IMR-90 (cell line): ENCODE results near the gene ATP5PO. TPM values are rescaled to one million over a fixed set of nuclear protein-coding genes. Genes with fewer than 3 reads are reported as not detected.
A peak's percentile ranks its signal among the peaks of the same experiment; 100 is the strongest.
"Not testable (repeated sequence)": the region's sequence is repeated elsewhere in the genome, so short reads cannot be mapped to it uniquely, and the experiment has no call there.

Experiments
- ATAC-seq: fragments of 200-7000 bp; cut with Tn5 transposase; 2 replicates; pipeline ENCODE4 v1.9.1; 2020; ENCODE audit warnings: low read depth, mild to moderate bottlenecking, moderate library complexity
- BruUV-seq: library from RNA; stranded (reverse); fragments of 400-500 nt; replicated peaks from 2 replicates; lab custom pipeline; 2021; lab: Mats Ljungman, UMichigan
- CTCF ChIA-PET: fragments of 300-600 bp; formaldehyde crosslinking; extraction: SDS; loops from one replicate; lab custom pipeline; 2021; ENCODE audit warnings: antibody characterized with exemption; lab: Yijun Ruan, JAX
- POLR2A ChIA-PET: fragments of 300-600 bp; sonication (Branson Sonifier 250); formaldehyde crosslinking; loops from one replicate; lab custom pipeline; 2022; ENCODE audit warnings: antibody characterized with exemption; ENCODE audit not compliant: unreplicated experiment; lab: Charles Lee
- DNase-seq: peaks from one replicate; pipeline ENCODE4 v3.0.0; 2013
- H2AFZ ChIP-seq: replicated peaks from 2 replicates; pipeline ENCODE3; 2013; ENCODE audit warnings: low read length, mild to moderate bottlenecking; ENCODE audit not compliant: poor library complexity
- H2AK5ac ChIP-seq: 2 replicates; pipeline ENCODE4 v1.6.1; 2013; ENCODE audit warnings: low read depth, low read length, inconsistent platforms
- H2AK9ac ChIP-seq: replicated peaks from 2 replicates; pipeline ENCODE3; 2013; ENCODE audit warnings: mild to moderate bottlenecking, low read depth, low read length, moderate library complexity; ENCODE audit not compliant: poor library complexity
- H2BK120ac ChIP-seq: 2 replicates; pipeline ENCODE4 v1.6.1; 2013; ENCODE audit warnings: low read depth, low read length, inconsistent platforms
- H2BK15ac ChIP-seq: 3 replicates; pipeline ENCODE4 v1.6.1; 2013; ENCODE audit warnings: low read depth, low read length, inconsistent platforms
- H2BK20ac ChIP-seq: 2 replicates; pipeline ENCODE4 v1.6.1; 2013; ENCODE audit warnings: low read depth, mild to moderate bottlenecking, inconsistent platforms, low read length, moderate library complexity
- H2BK5ac ChIP-seq: 2 replicates; pipeline ENCODE4 v1.6.1; 2013; ENCODE audit warnings: mild to moderate bottlenecking, low read depth, low read length, inconsistent platforms; ENCODE audit not compliant: poor library complexity, severe bottlenecking
- H3K14ac ChIP-seq: replicated peaks from 2 replicates; pipeline ENCODE4 v1.6.1; 2013; ENCODE audit warnings: low read depth, low read length, inconsistent platforms
- H3K18ac ChIP-seq: 2 replicates; pipeline ENCODE4 v1.6.1; 2013; ENCODE audit warnings: low read depth, low read length, control low read depth
- H3K23ac ChIP-seq: 2 replicates; pipeline ENCODE4 v1.6.1; 2013; ENCODE audit warnings: low read depth, low read length, inconsistent platforms
- H3K27ac ChIP-seq: 2 replicates; pipeline ENCODE4 v1.5.1; 2013; ENCODE audit warnings: mild to moderate bottlenecking, control low read depth, low read length; ENCODE audit not compliant: insufficient read depth
- H3K27me3 ChIP-seq: 2 replicates; pipeline ENCODE4 v1.6.1; 2013; ENCODE audit warnings: low read length; ENCODE audit not compliant: control insufficient read depth, insufficient read depth
- H3K36me3 ChIP-seq: 2 replicates; pipeline ENCODE4 v1.6.1; 2013; ENCODE audit warnings: low read length, mixed read lengths; ENCODE audit not compliant: control insufficient read depth, insufficient read depth
- H3K4ac ChIP-seq: 2 replicates; pipeline ENCODE4 v1.6.1; 2013; ENCODE audit warnings: low read depth, low read length, inconsistent platforms
- H3K4me1 ChIP-seq: 2 replicates; pipeline ENCODE4 v1.6.1; 2013; ENCODE audit warnings: low read length, mixed read lengths; ENCODE audit not compliant: control insufficient read depth, insufficient read depth
- H3K4me2 ChIP-seq: 2 replicates; pipeline ENCODE4 v1.6.1; 2013; ENCODE audit warnings: low read depth, mild to moderate bottlenecking, control low read depth, low read length, moderate library complexity
- H3K4me3 ChIP-seq: 2 replicates; pipeline ENCODE4 v1.5.1; 2013; ENCODE audit warnings: low read depth, mild to moderate bottlenecking, control low read depth, low read length, moderate library complexity; ENCODE audit not compliant: insufficient read depth
- H3K56ac ChIP-seq: 2 replicates; pipeline ENCODE4 v1.6.1; 2013; ENCODE audit warnings: low read length, inconsistent platforms; ENCODE audit not compliant: insufficient read depth; ENCODE audit errors: extremely low read depth
- H3K79me1 ChIP-seq, 2 experiments: 2 replicates each; pipeline ENCODE4 v1.6.1; 2013; ENCODE audit warnings: low read length in 2 of 2, inconsistent platforms in 1 of 2, low read depth in 1 of 2
- H3K9ac ChIP-seq: 2 replicates; pipeline ENCODE4 v1.6.1; 2013; ENCODE audit warnings: low read depth, low read length, control low read depth
- H3K9me1 ChIP-seq: 2 replicates; pipeline ENCODE4 v1.6.1; 2013; ENCODE audit warnings: low read length, inconsistent platforms; ENCODE audit not compliant: insufficient read depth
- H3K9me3 ChIP-seq: 2 replicates; pipeline ENCODE4 v1.6.1; 2013; ENCODE audit warnings: low read length; ENCODE audit not compliant: control insufficient read depth, insufficient read depth
- H4K20me1 ChIP-seq: 2 replicates; pipeline ENCODE4 v1.6.1; 2013; ENCODE audit warnings: low read length, inconsistent platforms; ENCODE audit not compliant: insufficient read depth
- H4K5ac ChIP-seq: 2 replicates; pipeline ENCODE4 v1.6.1; 2013; ENCODE audit warnings: mild to moderate bottlenecking, low read depth, low read length, control low read depth
- H4K8ac ChIP-seq, 2 experiments: 2 replicates each; pipeline ENCODE4 v1.6.1; 2013; ENCODE audit warnings: low read depth in 2 of 2, low read length in 2 of 2, control low read depth in 1 of 2, inconsistent platforms in 1 of 2
- H4K91ac ChIP-seq: 2 replicates; pipeline ENCODE4 v1.6.1; 2013; ENCODE audit warnings: low read depth, low read length, inconsistent platforms; ENCODE audit not compliant: insufficient read depth
- WGBS, 2 experiments: methylation state at CpG; one replicate each; pipeline versions ENCODE4 v1.1.5 to v1.1.7; 2013; ENCODE audit warnings: missing lambda C conversion rate in 2 of 2; ENCODE audit not compliant: insufficient read length in 1 of 2; ENCODE audit errors: extremely low coverage in 2 of 2; 5-methylcytosine and 5-hydroxymethylcytosine counted together
- dilution Hi-C: fragments of 300-500 bp; cut with HindIII; formaldehyde crosslinking; loops from one replicate; pipeline ENCODE4 v1.14.3; 2018; ENCODE audit warnings: low sequenced_read_pairs; ENCODE audit not compliant: unreplicated experiment
- in situ Hi-C: fragments of 300-500 bp; cut with MboI; formaldehyde crosslinking; loops from 3 replicates; pipeline ENCODE4 v1.14.3; 2019; ENCODE audit warnings: low sequenced_read_pairs, inconsistent platforms, mixed read lengths
- intact Hi-C: fragments of 100-400 bp; cut with micrococcal nuclease; formaldehyde crosslinking; loops from 2 replicates; pipeline ENCODE4 v1.10.0; 2022
- polyA plus RNA-seq, 3 experiments: library from polyadenylated mRNA; depleted of rRNA; stranded (reverse); fragments of >200 nt; gene quantifications; 2 replicates each; pipeline ENCODE4 v1.2.3, GENCODE V29; 2012; ENCODE audit warnings: low replicate concordance in 1 of 3
- total RNA-seq: library from RNA; depleted of rRNA; stranded (reverse); fragments of >200 nt; gene quantifications from 2 replicates; pipeline ENCODE4 v1.2.3, GENCODE V29; 2012

Gene ATP5PO
- total and polyA plus RNA-seq, 2 of the 4 experiments (the other 2 are of a cell fraction), result 237 to 250 TPM

- Histone ChIP-seq H4K5ac (peak overlapping the region; percentile 98), H3K4me2 (peak overlapping the region; percentile 76), H2BK5ac (peak overlapping the region; percentile 36), H2BK15ac (peak overlapping the region; percentile 93; the same call in 2 of the 3 replicates), H3K4ac (peak overlapping the region; percentile 83), H3K56ac (peak overlapping the region; percentile 35; the same call in 1 of the 2 replicates), H2BK20ac (peak overlapping the region; percentile 31; the same call in 1 of the 2 replicates), H3K9ac (peak overlapping the region; percentile 27; the same call in 1 of the 2 replicates), H3K23ac (peak overlapping the region; percentile 53; the same call in 1 of the 2 replicates), H3K27ac (peak overlapping the region; percentile 60; the same call in 1 of the 2 replicates), H2AFZ (peak overlapping the region; percentile 87), H3K18ac (peak overlapping the region; percentile 96), H2BK120ac (peak overlapping the region; percentile 95), H4K91ac (peak overlapping the region; percentile 75), H3K14ac (peak overlapping the region; percentile 74), H4K8ac (peak overlapping the region; percentile 90 to 99)
- H4K20me1 ChIP-seq, intact Hi-C loops, H3K9me1 ChIP-seq, H3K79me1 ChIP-seq, H3K36me3 ChIP-seq, H2AK5ac ChIP-seq, DNase-seq, H2AK9ac ChIP-seq, POLR2A ChIA-PET, H3K4me1 ChIP-seq, H3K4me3 ChIP-seq, in situ Hi-C loops, H3K27me3 ChIP-seq, dilution Hi-C loops, H3K9me3 ChIP-seq, BruUV-seq: not testable (repeated sequence)
- peak; percentile 21; the same call in 1 of the 2 replicates for ATAC-seq
- CTCF ChIA-PET, result interaction anchor here (0.6 kb wide), 1 partner anchor 160 kb away, joined by 3 read pairs; no protein-coding TSS in a partner anchor
- 97% methylated on average over 4 of the region's 34 CpGs; no CpG with 5 or more reads in 1 of the 2 experiments for WGBS, 2 experiments
These were observed 15.6 kb upstream of the ATP5PO start for GRCh38 chr21:33931052-33931798.

GRCh38 chr21:33926248-33926647, 10.6 kb upstream of the ATP5PO start:
- H3K4me3 ChIP-seq, H4K8ac ChIP-seq, H2BK5ac ChIP-seq, H2AFZ ChIP-seq, H3K79me1 ChIP-seq, H4K5ac ChIP-seq, H4K20me1 ChIP-seq, CTCF ChIA-PET, H3K9me1 ChIP-seq, in situ Hi-C loops, H2BK15ac ChIP-seq, DNase-seq, H2BK120ac ChIP-seq, H3K4me1 ChIP-seq, intact Hi-C loops, H3K27me3 ChIP-seq, POLR2A ChIA-PET, H3K14ac ChIP-seq, H3K9ac ChIP-seq, H3K4ac ChIP-seq, ATAC-seq, H4K91ac ChIP-seq, H2AK5ac ChIP-seq, H3K9me3 ChIP-seq, H3K56ac ChIP-seq, H3K27ac ChIP-seq, H2AK9ac ChIP-seq, H3K18ac ChIP-seq, H2BK20ac ChIP-seq, H3K36me3 ChIP-seq, dilution Hi-C loops, BruUV-seq, H3K23ac ChIP-seq, H3K4me2 ChIP-seq: not testable (repeated sequence)
- WGBS, 2 experiments, result no CpG with 5 or more reads among the region's 2 CpGs
